ENCODE measurements around the gene FGFR2. TPM values are rescaled to one million over a fixed set of nuclear protein-coding genes. Genes with fewer than 3 reads are reported as not detected.

FGFR2 gene
- total RNA-seq, 1 donor = 13.8 TPM

DNA sequence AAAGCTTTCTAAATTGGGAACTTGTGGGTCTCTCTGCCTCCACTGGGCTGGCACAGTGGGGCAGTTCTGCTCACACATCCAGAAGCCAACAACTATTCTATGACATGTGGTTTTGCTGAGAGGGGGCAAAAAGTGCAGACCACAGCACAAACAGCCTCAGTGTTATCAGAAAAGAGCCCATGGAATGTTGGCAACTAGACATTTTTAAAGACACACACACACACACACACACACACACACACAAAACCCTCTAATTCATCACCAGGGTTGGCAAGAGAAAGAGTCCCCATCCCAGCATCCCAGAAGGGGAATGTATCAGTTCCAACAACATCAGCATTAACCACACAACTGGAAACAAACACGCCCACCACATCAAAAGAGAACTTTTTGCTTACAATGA is 117.1 kb downstream of the FGFR2 start:
- no peaks in the 10 kb centered on the region for H4K20me1 ChIP-seq (ENCODE audit: insufficient read depth, low read length)
- H2AFZ ChIP-seq (ENCODE audit: low read length) = no peak overlapping the region
- no peaks in the 10 kb centered on the region for H3K36me3 ChIP-seq (ENCODE audit: insufficient read depth, low read length)
- no peaks in the 10 kb centered on the region for H3K27me3 ChIP-seq (ENCODE audit: insufficient read depth, low read length)
- H3K27ac ChIP-seq (ENCODE audit: low read depth, low read length) = no peak overlapping the region
- H3K79me2 ChIP-seq (ENCODE audit: insufficient read depth, low read length) = no peaks in the 10 kb centered on the region
- DNase-seq (ENCODE audit: insufficient read length, low spot score, missing footprints) = no peak
- no peak overlapping the region for H3K4me3 ChIP-seq (ENCODE audit: insufficient read depth, low read length)
- no peak overlapping the region for H3K4me2 ChIP-seq (ENCODE audit: insufficient read depth, low read length)
- no peaks in the 10 kb centered on the region for H3K9me3 ChIP-seq (ENCODE audit: low read depth, low read length)
- H3K4me1 ChIP-seq (ENCODE audit: insufficient read depth, low read length) = no peaks in the 10 kb centered on the region
- TF ChIP-seq, protein P1, sequence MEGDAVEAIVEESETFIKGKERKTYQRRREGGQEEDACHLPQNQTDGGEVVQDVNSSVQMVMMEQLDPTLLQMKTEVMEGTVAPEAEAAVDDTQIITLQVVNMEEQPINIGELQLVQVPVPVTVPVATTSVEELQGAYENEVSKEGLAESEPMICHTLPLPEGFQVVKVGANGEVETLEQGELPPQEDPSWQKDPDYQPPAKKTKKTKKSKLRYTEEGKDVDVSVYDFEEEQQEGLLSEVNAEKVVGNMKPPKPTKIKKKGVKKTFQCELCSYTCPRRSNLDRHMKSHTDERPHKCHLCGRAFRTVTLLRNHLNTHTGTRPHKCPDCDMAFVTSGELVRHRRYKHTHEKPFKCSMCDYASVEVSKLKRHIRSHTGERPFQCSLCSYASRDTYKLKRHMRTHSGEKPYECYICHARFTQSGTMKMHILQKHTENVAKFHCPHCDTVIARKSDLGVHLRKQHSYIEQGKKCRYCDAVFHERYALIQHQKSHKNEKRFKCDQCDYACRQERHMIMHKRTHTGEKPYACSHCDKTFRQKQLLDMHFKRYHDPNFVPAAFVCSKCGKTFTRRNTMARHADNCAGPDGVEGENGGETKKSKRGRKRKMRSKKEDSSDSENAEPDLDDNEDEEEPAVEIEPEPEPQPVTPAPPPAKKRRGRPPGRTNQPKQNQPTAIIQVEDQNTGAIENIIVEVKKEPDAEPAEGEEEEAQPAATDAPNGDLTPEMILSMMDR (IDR thresholded peaks at IDR 0.05; ENCODE audit: extremely low read depth, low read depth, low read length) = no peak

DNA sequence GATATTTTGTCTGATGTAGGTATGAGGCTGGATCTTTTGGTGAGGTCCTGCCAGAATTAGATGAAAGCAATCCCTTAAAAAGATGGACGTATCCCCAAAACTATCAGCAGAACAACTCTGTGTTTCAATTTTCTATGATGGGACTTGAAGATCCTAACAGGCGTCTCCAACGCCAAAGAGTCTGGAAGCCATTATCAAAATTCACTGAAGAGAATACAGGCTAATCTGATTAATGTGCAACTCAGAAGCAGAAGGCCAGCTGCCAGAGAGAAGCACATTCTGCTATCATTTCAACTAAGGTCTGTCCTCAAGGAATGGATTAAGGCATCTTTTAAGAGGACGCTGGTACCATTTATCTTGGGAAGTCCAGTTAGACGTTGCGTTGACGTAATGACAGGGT is 119.7 kb downstream of the FGFR2 start:
- Histone ChIP-seq H3K4me3 (ENCODE audit: insufficient read depth, low read length) (no peak overlapping the region), H3K9me3 (ENCODE audit: low read depth, low read length) (no peaks in the 10 kb centered on the region), H3K27me3 (ENCODE audit: insufficient read depth, low read length) (no peaks in the 10 kb centered on the region), H3K4me1 (ENCODE audit: insufficient read depth, low read length) (no peaks in the 10 kb centered on the region), H3K4me2 (ENCODE audit: insufficient read depth, low read length) (no peak overlapping the region), H4K20me1 (ENCODE audit: insufficient read depth, low read length) (no peaks in the 10 kb centered on the region), H3K27ac (ENCODE audit: low read depth, low read length) (no peak overlapping the region), H3K36me3 (ENCODE audit: insufficient read depth, low read length) (no peaks in the 10 kb centered on the region), H2AFZ (ENCODE audit: low read length) (no peak overlapping the region), H3K79me2 (ENCODE audit: insufficient read depth, low read length) (no peaks in the 10 kb centered on the region)
- TF ChIP-seq, protein P1 (IDR thresholded peaks at IDR 0.05; ENCODE audit: extremely low read depth, low read depth, low read length) = no peak
- DNase-seq (ENCODE audit: insufficient read length, low spot score, missing footprints) = no peak

DNA sequence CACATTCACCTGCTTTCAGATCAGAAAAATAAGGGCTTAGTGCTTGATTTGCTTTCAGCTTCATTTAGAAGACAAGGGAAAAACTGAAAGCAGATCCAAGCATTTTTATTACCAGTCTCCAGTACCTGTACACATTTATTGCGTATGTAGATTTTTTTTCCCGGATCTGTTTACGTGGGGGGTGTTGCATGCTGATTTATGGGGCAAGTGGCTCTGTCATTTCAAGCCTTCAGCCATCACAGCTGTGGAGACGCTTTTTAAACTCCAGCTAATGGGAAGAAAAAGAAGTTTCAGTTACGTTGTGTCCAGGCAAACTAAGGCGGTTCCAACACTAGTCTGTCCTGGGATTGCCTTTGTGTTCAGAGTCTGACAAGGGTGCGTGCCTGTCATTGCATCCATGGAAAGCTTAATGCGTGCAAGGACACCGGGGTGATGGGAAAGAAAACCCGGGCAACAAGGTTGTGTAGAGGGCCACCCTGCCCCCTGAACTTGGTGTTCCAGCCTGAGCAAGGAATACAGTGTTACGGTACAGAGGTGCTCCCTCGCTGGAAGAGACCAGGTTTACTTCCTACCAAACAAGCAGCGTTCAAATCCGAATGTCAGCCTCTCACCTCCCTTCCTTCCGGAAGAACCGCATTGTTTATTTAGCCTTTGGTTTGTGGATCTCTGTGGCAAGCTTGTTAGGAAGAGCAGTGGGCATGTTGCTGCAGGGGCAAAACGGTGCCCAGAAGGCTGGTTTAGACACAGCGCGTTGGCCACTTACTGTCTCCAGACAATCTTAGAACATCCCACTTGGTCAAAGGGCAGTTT is 128.2 kb downstream of the FGFR2 start:
- no peak for DNase-seq (ENCODE audit: insufficient read length, low spot score, missing footprints)
- Histone ChIP-seq H3K4me2 (ENCODE audit: insufficient read depth, low read length) (no peak overlapping the region), H3K27ac (ENCODE audit: low read depth, low read length) (no peak overlapping the region), H3K36me3 (ENCODE audit: insufficient read depth, low read length) (no peaks in the 10 kb centered on the region), H3K79me2 (ENCODE audit: insufficient read depth, low read length) (no peaks in the 10 kb centered on the region), H4K20me1 (ENCODE audit: insufficient read depth, low read length) (no peaks in the 10 kb centered on the region), H3K4me1 (ENCODE audit: insufficient read depth, low read length) (no peaks in the 10 kb centered on the region), H3K27me3 (ENCODE audit: insufficient read depth, low read length) (no peaks in the 10 kb centered on the region), H3K4me3 (ENCODE audit: insufficient read depth, low read length) (no peak overlapping the region), H3K9me3 (ENCODE audit: low read depth, low read length) (peaks cover 2% of the 10 kb centered on the region), H2AFZ (ENCODE audit: low read length) (no peak overlapping the region)
- TF ChIP-seq, protein P1 (IDR thresholded peaks at IDR 0.05; ENCODE audit: extremely low read depth, low read depth, low read length) = no peak

DNA sequence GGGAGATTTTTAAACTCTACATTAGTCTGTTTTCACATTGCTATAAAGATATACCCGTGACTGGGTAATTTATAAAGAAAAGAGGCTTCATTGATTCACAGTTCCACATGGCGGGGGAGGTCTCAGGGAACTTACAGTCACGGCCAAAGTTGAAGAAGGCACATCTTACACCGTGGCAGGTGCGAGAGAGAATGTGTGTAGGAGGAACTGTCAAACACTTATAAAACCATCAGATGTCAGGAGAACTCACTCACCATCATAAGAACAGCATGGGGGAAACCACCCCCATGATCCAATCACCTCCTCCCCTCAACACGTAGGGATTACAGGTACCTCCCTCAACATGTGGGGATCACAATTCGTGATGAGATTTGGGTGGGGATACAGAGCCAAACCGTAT is 129.5 kb downstream of the FGFR2 start:
- H3K4me1 ChIP-seq (ENCODE audit: insufficient read depth, low read length) = no peaks in the 10 kb centered on the region
- H3K4me2 ChIP-seq (ENCODE audit: insufficient read depth, low read length) = no peak overlapping the region
- H2AFZ ChIP-seq (ENCODE audit: low read length) = no peak overlapping the region
- peaks cover 2% of the 10 kb centered on the region for H3K9me3 ChIP-seq (ENCODE audit: low read depth, low read length)
- H4K20me1 ChIP-seq (ENCODE audit: insufficient read depth, low read length) = no peaks in the 10 kb centered on the region
- H3K27ac ChIP-seq (ENCODE audit: low read depth, low read length) = no peak overlapping the region
- no peaks in the 10 kb centered on the region for H3K27me3 ChIP-seq (ENCODE audit: insufficient read depth, low read length)
- no peak for DNase-seq (ENCODE audit: insufficient read length, low spot score, missing footprints)
- H3K4me3 ChIP-seq (ENCODE audit: insufficient read depth, low read length) = no peak overlapping the region
- H3K79me2 ChIP-seq (ENCODE audit: insufficient read depth, low read length) = no peaks in the 10 kb centered on the region
- no peaks in the 10 kb centered on the region for H3K36me3 ChIP-seq (ENCODE audit: insufficient read depth, low read length)
- TF ChIP-seq, protein P1 (IDR thresholded peaks at IDR 0.05; ENCODE audit: extremely low read depth, low read depth, low read length) = no peak
